Endothelial cell of umbilical vein (primary cell): ENCODE measurements around the gene PARS2. TPM values are rescaled to one million over a fixed set of nuclear protein-coding genes. Genes with fewer than 3 reads are reported as not detected.

Source experiments
- BruUV-seq: library from RNA; stranded (reverse); fragments of 400-500 nt; replicated peaks from 2 replicates; lab custom pipeline; 2021; lab: Mats Ljungman, UMichigan
- CTCF ChIA-PET: fragments of 300-600, 350-600 bp; sonication (Branson Sonifier 250); formaldehyde crosslinking; loops from one replicate; lab custom pipeline; 2021; ENCODE audit warnings: antibody characterized with exemption, inconsistent platforms; lab: Charles Lee
- POLR2A ChIA-PET: fragments of 300-600, 350-600 bp; sonication (Branson Sonifier 250); formaldehyde crosslinking; loops from one replicate; lab custom pipeline; 2021; ENCODE audit warnings: antibody characterized with exemption, inconsistent platforms; lab: Charles Lee
- DNase-seq: peaks from one replicate; pipeline ENCODE4 v3.0.0-alpha.2; 2011; ENCODE audit warnings: low read depth, low spot score
- FAIRE-seq: peaks from 2 replicates; lab custom pipeline; 2011; peaks lifted over from hg19 to GRCh38; lab: Jason Lieb, UNC
- H2AFZ ChIP-seq: 2 replicates; pipeline ENCODE4 v1.6.0; 2012; ENCODE audit warnings: low read depth, low read length, control low read depth, inconsistent platforms
- H3K27ac ChIP-seq: 2 replicates; pipeline ENCODE4 v1.5.1; 2011; ENCODE audit warnings: low read depth, mild to moderate bottlenecking, control low read depth, low read length, moderate library complexity; ENCODE audit not compliant: insufficient read depth
- H3K27me3 ChIP-seq, 2 experiments: 2 replicates each; pipeline versions ENCODE4 v1.6.0 to v1.6.1; 2011; ENCODE audit warnings: low read length in 2 of 2, mixed read lengths in 1 of 2; ENCODE audit not compliant: control insufficient read depth in 2 of 2, insufficient read depth in 2 of 2
- H3K36me3 ChIP-seq, 2 experiments: 2 replicates in 1 of 2; 3 replicates in 1 of 2; pipeline ENCODE4 v1.5.1; 2011; ENCODE audit warnings: low read length in 2 of 2, mild to moderate bottlenecking in 1 of 2, moderate library complexity in 1 of 2; ENCODE audit not compliant: control insufficient read depth in 2 of 2, insufficient read depth in 2 of 2; ENCODE audit errors: extremely low read depth in 1 of 2
- H3K4me1 ChIP-seq: 3 replicates; pipeline ENCODE4 v1.5.1; 2011; ENCODE audit warnings: mild to moderate bottlenecking, low read length; ENCODE audit not compliant: control insufficient read depth, insufficient read depth; ENCODE audit errors: extremely low read depth
- H3K4me2 ChIP-seq: 2 replicates; pipeline ENCODE4 v1.6.1; 2011; ENCODE audit warnings: low read length, control low read depth, mixed read lengths; ENCODE audit not compliant: insufficient read depth
- H3K4me3 ChIP-seq, 3 experiments: fragments of 200-600 bp in 1 of 3; sonication (generic), shearing (Covaris generic) in 1 of 3; replicated peaks in 1 of 3; 2 replicates each; pipeline ENCODE4 v1.5.1; 2011 to 2016; ENCODE audit warnings: control low read depth in 3 of 3, low read length in 3 of 3, mild to moderate bottlenecking in 2 of 3, inconsistent platforms in 1 of 3, low read depth in 1 of 3, moderate library complexity in 1 of 3; ENCODE audit not compliant: insufficient read depth in 1 of 3
- H3K79me2 ChIP-seq: 2 replicates; pipeline ENCODE4 v1.6.0; 2012; ENCODE audit warnings: low read length, inconsistent platforms; ENCODE audit not compliant: control insufficient read depth, insufficient read depth
- H3K9ac ChIP-seq: replicated peaks from 2 replicates; pipeline ENCODE3; 2011; ENCODE audit warnings: low read length, control low read depth; ENCODE audit not compliant: insufficient read depth; ENCODE audit errors: extremely low read depth
- H3K9me1 ChIP-seq: replicated peaks from 3 replicates; pipeline ENCODE4 v1.6.0; 2011; ENCODE audit warnings: mild to moderate bottlenecking, low read length; ENCODE audit not compliant: control insufficient read depth, insufficient read depth; ENCODE audit errors: extremely low read depth
- H3K9me3 ChIP-seq: replicated peaks from 2 replicates; pipeline ENCODE4 v1.5.1; 2012; ENCODE audit warnings: low read length, inconsistent platforms; ENCODE audit not compliant: control insufficient read depth, insufficient read depth
- H4K20me1 ChIP-seq: replicated peaks from 2 replicates; pipeline ENCODE3; 2011; ENCODE audit warnings: mild to moderate bottlenecking, low read length; ENCODE audit not compliant: control insufficient read depth, insufficient read depth; ENCODE audit errors: extremely low read depth
- FOS ChIP-seq: IDR thresholded peaks from 2 replicates; pipeline ENCODE4 v1.6.1; 2011; ENCODE audit warnings: mild to moderate bottlenecking, low read length, moderate library complexity, borderline replicate concordance; ENCODE audit not compliant: insufficient read depth
- GATA2 ChIP-seq: IDR thresholded peaks from 2 replicates; pipeline ENCODE4 v1.7.0; 2011; ENCODE audit warnings: low read depth, mild to moderate bottlenecking, moderate library complexity, mixed read lengths, low read length; ENCODE audit not compliant: insufficient read length, insufficient read depth
- MYC ChIP-seq: IDR thresholded peaks from one replicate; pipeline ENCODE4 v1.6.1; 2011; ENCODE audit warnings: mild to moderate bottlenecking, low read depth, low read length
- POLR2A ChIP-seq: IDR thresholded peaks from 2 replicates; pipeline ENCODE4 v1.6.1; 2012; ENCODE audit warnings: low read depth, mild to moderate bottlenecking, control low read depth, low read length
- POLR2AphosphoS5 ChIP-seq: IDR thresholded peaks from 2 replicates; pipeline ENCODE4 v1.6.1; 2012; ENCODE audit warnings: low read depth, mild to moderate bottlenecking, control low read depth, low read length, moderate library complexity; ENCODE audit not compliant: insufficient read depth
- dilution Hi-C: fragments of 300-500 bp; cut with MboI; formaldehyde crosslinking; loops from one replicate; pipeline ENCODE4 v1.15.0; 2019; ENCODE audit warnings: low sequenced_read_pairs; ENCODE audit not compliant: extremely low pct_ligation_motif_present
- intact Hi-C: fragments of 100-400 bp; cut with micrococcal nuclease; formaldehyde crosslinking; loops from one replicate; pipeline ENCODE4 v1.10.0; 2022
- polyA plus RNA-seq, 4 experiments: library from polyadenylated mRNA; depleted of rRNA in 3 of 4; stranded (reverse) in 3 of 4; unstranded in 1 of 4; fragments of >200 nt; gene quantifications; 2 replicates each; pipeline versions ENCODE4 v1.2.1 to v1.2.3, GENCODE V29; 2011 to 2012; ENCODE audit warnings: missing spikeins in 1 of 4
- total RNA-seq: library from RNA; stranded (reverse); gene quantifications from 2 replicates; pipeline ENCODE4 v1.2.3, GENCODE V29; 2021

Gene PARS2
- total and polyA plus RNA-seq, 2 donors (not counting 3 experiments of a cell fraction or from before 2014, with no cell fraction given), result 2.0 to 3.8 TPM

GRCh38 chr1:54721719-54722118 lies 42.6 kb downstream of the PARS2 start:
- Histone ChIP-seq H3K9me3 (no peaks in the 10 kb centered on the region), H3K79me2 (peaks cover 20% of the 10 kb centered on the region), H3K4me3 (no peak overlapping the region), H3K9me1 (no peaks in the 10 kb centered on the region), H3K4me2 (no peak overlapping the region), H3K27ac (no peak overlapping the region), H3K27me3 (no peaks in the 10 kb centered on the region), H4K20me1 (no peaks in the 10 kb centered on the region), H3K9ac (no peak overlapping the region), H3K36me3 (peaks cover 6 to 19% of the 10 kb centered on the region in 2 experiments), H2AFZ (no peak overlapping the region), H3K4me1 (peaks cover 2% of the 10 kb centered on the region)
- CTCF ChIA-PET, result interaction anchor here (0.8 to 1.0 kb wide), 2 partner anchors 10 to 223 kb away, joined by 3 to 4 read pairs; no protein-coding TSS in a partner anchor
- no peak for FAIRE-seq
- no peak for TF ChIP-seq GATA2
- POLR2A ChIA-PET, result no interaction called here
- intact Hi-C loops (no loop called here), dilution Hi-C loops (no loop called here)
- no TSS peak for BruUV-seq
- DNase-seq, result no peak

- peaks cover 30% of the 10 kb centered on the region for H3K79me2 ChIP-seq
- intact Hi-C loops, result loop anchor here (5.0 kb wide), 1 partner anchor 144 kb away; no protein-coding TSS in a partner anchor
- no peak for DNase-seq
- CTCF ChIA-PET, result interaction anchor here (1.2 to 2.4 kb wide), 4 partner anchors 11 to 217 kb away, joined by 3 to 12 read pairs (median 4); no protein-coding TSS in a partner anchor
- peak overlapping the region; percentile 93 for H3K9ac ChIP-seq
- BruUV-seq, result no TSS peak
- no peaks in the 10 kb centered on the region for H4K20me1 ChIP-seq
- peaks cover 4 to 7% of the 10 kb centered on the region in 2 experiments for H3K36me3 ChIP-seq
- POLR2A ChIA-PET, result no interaction called here
- dilution Hi-C loops, result no loop called here
- H3K4me2 ChIP-seq, result peak overlapping the region; percentile 98
- H2AFZ ChIP-seq, result peak overlapping the region; percentile 82
- H3K4me1 ChIP-seq, result peaks cover 11% of the 10 kb centered on the region
- FAIRE-seq, result no peak
- H3K27ac ChIP-seq, result peak overlapping the region; percentile 77
- H3K9me1 ChIP-seq, result no peaks in the 10 kb centered on the region
- H3K9me3 ChIP-seq, result no peaks in the 10 kb centered on the region
- H3K27me3 ChIP-seq, result no peaks in the 10 kb centered on the region
- peak overlapping the region; percentile 68 to 98 (median 95) for H3K4me3 ChIP-seq
- TF ChIP-seq POLR2A, result no peak
- TF ChIP-seq FOS, result peak; percentile 19
- TF ChIP-seq POLR2AphosphoS5, result no peak
- TF ChIP-seq MYC, result no peak
These were observed 47.9 kb downstream of the PARS2 start for GRCh38 chr1:54716299-54717047.
